GM21576 (cell line): ENCODE measurements around the gene FBXO24.

Experiments
- ATAC-seq: cut with Tn5 transposase; IDR thresholded peaks from one replicate; pipeline ENCODE4 v1.9.1; 2021; ENCODE audit warnings: mild to moderate bottlenecking, moderate library complexity; ENCODE audit not compliant: unreplicated experiment

The FBXO24 gene

DNA sequence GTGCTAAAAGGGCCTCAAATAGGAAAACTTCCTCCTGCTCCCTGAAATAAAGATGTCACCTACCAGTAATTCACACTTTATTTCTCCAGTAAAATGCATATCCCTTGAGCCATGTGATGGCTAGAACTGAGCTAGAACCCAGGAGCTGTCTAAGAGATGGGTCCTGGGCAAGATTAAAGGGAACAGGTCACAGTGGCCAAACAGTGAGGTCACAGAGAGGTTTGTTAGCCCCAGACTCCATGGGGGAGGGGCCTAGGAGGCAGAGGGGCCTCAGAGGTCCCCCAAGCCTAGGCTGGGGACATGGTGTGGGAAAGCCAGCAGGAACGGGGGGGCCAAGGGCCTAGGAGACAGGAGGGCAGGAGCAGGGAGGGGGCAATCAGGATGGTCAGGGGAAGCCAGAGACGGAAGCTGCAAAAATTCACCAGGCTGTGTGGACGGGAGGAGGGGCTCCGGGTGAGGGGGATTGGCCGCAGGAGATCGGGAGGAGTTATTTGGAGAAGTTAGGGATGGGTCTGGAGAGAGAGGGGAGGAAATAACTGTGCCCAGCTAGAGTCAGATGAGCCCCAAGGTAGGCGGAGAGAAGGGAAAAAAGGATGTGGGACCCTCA is 3.3 kb downstream of the FBXO24 start:
- no peak for ATAC-seq

DNA sequence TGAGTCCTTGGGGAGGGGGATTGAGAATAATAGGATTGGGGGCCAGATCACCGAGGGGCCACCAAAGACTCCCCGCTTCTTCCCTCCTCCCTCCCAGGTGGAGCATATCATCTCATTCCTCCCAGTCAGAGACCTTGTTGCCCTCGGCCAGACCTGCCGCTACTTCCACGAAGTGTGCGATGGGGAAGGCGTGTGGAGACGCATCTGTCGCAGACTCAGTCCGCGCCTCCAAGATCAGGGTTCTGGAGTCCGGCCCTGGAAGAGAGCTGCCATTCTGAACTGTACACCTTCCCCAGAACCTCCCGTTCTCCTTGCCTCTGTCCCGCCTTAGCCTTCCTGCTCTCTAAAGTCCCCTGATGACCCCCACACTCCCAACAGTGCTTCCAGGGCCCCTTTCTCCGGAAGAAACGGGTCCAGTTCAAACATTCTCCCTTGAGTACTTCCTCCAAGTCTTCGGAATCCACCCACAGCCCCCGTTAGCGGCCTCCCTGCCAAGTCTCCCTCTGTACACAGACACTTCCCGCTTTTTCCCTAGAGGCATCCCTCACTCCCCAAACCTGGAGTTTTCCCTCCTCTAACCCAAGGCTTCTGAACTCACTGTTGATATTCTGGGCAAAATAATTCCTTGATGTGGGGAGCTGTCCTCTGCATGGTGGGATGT is 4.1 kb downstream of the FBXO24 start:
- no peak for ATAC-seq

DNA sequence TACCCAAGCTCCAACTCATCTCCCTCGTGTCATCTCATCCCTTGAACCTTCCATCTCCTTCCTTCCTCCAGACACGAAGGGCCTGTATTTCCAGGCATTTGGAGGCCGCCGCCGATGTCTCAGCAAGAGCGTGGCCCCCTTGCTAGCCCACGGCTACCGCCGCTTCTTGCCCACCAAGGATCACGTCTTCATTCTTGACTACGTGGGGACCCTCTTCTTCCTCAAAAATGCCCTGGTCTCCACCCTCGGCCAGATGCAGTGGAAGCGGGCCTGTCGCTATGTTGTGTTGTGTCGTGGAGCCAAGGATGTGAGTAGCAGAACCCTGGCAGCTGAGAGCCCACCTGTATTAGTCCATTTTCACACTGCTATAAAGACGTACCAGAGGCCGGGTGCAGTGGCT is 5.5 kb downstream of the FBXO24 start:
- ATAC-seq = no peak

DNA sequence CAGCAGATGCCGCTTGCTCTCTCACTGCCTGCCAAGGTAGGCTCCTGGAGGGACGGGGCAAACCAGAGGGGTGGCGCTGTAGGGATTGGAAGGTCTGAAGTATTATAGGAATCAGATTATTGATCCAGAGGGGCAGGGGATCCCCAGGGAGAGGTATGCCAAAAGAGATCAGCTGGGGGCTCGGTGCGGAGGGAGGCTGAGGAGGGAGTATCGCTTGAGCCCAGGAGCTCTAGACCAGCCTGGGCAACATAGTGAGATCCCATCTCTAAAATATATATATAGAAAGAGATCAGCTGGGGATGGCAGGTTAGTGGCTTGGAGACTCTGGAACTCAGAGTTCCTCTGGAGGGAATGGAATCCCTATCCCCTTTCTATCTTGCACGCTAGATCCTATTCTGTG is 9.1 kb downstream of the FBXO24 start:
- no peak for ATAC-seq

DNA sequence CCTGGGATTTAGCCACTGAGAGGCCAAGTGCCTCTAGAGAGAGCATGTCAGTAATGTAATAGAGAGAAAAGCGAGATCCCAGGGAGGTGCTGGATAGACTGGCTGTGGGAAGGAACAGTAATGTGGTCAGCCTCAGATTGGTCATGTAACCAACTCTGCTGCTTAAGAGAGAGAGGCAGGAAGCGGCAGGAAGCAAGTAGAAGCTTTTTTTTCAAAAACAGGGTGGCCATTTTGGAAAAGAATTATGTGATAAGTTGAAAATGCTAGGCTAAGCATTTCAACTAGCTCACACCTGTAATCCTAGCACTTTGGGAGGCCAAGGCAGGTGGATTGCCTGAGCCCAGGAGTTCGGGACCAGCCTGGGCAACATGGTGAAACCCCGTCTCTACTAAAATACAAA is 12.3 kb downstream of the FBXO24 start:
- ATAC-seq = no peak

DNA sequence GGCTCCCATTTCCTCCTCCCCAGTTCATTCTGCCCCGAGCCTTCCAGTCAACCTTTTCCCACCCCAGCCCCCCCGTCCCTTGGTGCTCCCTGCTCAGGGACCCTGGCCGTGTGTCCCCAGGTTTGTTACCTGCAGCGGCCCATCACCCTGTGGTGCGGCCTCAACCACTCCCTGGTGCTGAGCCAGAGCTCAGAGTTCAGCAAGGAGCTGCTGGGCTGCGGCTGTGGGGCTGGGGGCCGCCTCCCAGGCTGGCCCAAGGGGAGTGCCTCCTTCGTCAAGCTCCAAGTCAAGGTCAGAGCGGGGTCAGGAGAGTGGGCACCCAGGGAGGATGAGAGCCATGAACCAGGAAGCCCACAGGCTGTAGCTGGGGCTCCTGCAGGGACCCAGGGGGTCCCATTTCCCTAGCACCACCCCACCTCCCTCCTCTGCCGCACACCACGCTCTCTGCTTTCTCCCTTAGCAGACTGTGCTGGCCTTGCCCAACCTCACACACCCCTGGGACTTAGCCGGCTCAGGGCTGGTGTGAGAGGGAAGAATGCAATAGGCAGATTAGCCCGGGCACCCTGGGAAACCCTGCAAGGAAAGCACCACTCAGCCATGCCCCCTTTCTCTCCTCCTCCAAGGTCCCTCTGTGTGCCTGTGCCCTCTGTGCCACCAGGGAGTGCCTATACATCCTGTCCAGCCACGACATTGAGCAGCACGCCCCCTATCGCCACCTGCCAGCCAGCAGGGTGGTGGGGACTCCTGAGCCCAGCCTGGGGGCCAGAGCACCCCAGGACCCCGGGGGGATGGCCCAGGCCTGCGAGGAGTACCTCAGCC is 14.0 kb downstream of the FBXO24 start:
- ATAC-seq = no peak

DNA sequence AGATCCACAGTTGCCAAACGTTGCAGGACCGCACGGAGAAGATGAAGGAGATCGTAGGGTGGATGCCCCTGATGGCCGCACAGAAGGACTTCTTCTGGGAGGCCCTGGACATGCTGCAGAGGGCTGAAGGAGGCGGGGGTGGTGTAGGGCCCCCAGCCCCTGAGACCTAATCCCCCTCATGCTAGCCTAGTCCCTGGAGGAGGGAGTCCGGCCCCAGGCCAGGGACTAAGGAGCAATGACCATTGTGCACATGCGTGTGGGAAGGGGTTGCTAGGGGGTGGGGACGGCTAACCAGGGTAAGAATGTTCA is 14.6 kb downstream of the FBXO24 start:
- ATAC-seq = no peak

DNA sequence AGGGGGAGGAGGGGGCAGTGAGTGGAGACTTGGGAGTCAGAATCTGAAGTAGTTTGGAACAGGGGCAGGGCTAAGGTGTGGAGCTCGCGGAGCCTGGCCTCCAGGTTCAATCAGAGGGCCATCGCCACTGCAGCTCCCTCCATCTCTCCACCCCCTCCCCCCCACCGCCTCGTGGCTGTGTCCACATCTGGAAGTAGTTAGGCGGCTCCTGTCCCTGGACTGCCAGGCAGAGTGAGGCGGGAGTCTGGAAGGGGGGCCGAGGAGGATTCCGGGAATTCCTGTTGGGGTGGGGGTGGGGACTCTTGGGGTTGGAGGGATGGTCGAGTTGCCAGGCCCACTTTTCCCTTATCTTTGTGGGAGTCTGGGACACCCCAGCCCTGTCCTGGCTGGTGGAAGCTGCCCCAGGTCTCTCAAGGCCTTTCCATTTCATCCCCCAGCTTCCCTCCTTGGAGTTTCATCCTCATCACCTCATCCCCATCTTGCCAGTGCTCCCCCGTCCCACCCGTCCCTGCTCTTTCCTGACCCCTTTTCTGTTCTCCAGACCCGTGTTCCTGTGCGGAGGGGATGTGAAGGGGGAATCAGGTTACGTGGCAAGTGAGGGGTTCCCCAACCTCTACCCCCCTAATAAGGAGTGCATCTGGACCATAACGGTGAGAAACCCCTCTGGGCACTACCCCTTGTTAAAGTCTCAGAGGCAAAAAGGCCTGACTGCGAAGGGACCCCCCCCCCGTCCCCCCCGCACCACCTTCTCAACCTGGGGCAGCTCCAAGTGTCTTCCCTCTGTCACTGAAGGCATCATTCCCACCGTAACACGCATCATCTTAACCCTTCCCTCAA is 17.0 kb downstream of the FBXO24 start:
- no peak for ATAC-seq

DNA sequence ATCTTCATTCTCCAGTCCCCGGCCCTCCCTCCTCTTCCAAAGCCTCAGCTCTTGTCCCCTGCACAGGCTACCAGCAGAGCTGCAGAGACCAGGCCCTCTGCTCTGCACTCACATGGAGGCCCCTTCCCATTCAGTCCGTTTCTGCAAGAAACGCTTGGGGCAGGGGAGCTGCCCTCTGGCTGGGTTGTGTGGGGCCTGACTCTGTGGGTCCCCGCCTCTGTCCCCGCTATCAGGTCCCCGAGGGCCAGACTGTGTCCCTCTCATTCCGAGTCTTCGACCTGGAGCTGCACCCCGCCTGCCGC is 17.5 kb downstream of the FBXO24 start:
- ATAC-seq = no peak

DNA sequence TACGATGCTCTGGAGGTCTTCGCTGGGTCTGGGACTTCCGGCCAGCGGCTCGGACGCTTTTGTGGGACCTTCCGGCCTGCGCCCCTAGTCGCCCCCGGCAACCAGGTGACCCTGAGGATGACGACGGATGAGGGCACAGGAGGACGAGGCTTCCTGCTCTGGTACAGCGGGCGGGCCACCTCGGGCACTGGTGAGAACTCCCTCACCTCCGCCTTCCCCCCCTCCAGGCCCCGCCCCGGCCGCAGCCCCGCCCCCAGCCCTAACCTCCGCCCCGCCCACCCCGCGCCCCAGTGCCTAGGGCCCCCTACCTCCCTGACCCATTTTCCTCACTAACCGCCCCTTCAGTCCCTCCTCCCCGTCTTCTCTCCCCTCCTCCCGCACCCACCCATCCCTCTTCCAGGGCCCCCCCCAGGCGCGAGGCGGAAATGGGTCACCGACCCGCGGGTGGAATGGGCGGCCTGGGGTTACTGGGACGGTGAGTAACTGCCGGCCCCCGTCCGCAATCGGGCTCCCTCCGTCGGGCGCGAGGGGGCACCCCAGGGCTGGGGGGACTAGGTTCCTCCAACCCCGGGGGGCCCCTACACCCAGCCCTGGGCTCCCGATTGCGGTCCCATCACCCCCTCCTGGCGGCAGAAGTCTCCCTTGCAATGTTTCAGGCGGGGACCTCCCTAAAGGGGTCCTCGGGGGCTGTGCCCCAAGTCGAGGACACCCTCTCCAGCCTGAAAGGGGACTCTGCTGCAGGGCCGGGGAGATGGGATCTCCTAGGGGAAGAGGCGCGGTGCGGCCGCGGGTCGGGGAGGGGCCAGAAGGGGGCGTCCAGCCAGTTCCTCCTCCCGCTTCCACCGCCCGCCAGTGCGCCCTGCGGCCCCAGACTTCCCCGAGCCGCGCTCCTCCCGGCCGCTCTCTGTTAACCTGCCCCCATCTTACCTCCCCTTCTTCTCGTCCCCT is 18.2 kb downstream of the FBXO24 start:
- no peak for ATAC-seq

DNA sequence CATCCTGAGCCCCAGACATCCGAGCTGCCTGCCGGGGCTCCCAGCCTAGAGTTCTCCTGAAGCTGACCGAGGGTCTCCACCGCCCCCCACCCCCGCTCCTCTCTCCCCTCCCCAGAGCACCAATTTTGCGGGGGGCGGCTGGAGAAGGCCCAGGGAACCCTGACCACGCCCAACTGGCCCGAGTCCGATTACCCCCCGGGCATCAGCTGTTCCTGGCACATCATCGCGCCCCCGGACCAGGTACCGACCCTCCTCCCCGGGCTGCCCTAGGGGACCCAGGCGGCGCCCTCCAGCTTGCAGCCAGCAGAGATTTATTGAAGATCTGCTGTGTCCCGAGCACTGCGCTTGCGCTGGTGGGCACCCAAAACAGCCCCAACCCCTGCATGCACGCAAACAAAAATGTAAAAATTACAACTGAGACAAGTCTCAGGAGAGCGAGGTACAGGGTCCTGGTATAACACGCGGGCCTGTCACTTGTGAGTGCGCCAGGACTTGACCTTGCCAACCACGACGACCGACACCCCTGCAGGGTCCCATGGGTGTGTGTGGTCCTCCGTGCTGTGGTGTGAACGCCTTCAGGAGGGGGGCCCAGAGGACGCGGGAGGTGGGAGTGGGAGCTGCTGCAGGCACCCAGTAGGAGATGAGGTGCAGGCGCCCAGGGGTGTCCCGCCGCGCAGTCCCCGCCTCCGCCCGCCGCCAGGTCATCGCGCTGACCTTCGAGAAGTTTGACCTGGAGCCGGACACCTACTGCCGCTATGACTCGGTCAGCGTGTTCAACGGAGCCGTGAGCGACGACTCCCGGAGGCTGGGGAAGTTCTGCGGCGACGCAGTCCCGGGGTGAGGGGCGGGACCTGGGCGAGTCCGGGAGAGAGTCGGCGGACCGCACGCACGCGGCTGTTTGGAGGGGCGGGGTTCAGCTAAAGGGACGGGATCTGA is 19.1 kb downstream of the FBXO24 start:
- ATAC-seq = no peak

DNA sequence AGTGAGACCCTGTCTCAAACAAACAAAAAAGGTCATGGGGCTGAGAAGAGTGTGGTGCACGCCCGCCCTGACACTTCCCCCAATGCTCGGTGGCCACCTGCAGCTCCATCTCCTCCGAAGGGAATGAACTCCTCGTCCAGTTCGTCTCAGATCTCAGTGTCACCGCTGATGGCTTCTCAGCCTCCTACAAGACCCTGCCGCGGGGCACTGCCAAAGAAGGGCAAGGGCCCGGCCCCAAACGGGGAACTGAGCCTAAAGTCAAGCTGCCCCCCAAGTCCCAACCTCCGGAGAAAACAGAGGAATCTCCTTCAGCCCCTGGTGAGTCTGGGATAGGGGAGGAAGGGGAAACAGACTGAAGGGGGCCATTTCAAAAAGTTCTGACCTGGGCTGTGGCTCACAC is 20.2 kb downstream of the FBXO24 start:
- ATAC-seq = no peak

DNA sequence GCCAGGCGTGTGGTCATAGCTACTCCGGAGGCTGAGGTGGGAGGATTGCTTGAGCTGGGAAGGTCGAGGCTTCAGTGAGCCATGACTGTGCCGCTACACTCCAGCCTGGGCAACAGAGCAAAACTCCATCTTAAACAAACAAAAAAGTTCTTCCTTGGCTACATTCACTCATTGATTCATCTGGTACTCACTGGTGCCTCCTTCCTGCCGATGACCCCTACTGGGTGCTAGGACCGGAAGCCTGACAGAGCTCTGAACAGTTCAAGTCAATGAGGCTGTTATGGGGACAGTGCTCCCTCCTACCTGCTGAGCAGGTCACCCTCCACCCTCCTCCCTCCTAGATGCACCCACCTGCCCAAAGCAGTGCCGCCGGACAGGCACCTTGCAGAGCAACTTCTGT is 21.0 kb downstream of the FBXO24 start:
- ATAC-seq = no peak

DNA sequence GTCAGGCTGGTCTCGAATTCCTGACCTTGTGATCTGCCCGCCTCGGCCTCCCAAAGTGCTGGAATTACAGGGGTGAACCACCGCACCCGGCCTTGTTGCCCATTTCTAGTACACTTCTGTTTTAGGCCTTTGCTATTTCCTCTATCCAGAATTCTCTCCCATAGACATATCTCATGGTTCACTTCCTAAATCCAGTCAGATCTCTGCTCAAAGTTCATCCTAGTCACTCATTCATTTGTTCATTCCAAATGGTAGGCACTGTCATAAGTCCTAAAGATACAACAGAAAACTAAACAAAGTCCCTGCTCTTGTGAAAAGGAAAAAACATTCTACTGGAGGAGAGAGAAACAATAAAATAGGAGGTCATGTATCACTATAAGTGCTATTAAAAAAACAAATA is 23.8 kb downstream of the FBXO24 start:
- no peak for ATAC-seq

DNA sequence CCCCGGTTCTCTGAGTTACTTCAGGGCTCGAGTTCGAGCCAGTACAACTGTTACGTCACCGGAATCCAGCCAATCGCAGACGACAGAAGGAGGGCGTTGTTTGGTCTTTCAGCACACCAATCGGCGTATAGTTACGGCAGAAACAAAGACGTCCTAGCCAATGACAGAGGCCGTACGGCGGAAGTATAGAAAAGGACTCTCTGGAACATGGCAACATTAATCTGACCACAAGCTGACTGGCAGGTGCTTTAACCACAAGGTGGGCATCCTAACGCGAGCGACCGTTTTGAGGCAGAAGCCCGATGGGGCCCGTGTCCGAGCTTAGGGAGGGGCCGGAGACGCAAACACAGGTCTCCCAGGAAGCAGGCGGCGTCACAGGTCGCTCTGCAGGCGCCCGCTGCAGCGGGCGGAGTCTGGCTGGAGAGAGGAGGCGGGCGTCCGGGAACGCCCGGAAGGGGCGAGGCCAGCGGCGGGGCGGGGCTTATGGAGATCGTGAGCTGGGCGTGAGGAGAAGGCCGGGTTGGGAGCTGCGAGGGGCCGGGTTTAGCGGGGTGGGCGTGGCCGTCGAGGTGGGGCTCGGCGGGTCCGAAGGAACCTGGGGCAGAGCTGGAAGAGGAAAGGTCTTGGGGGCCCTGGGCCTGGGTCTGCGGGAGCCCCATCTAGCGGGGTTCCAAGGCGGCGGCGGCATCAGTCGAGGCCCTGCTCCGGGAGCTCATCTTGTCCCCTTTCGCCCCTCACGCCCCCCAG is 26.0 kb downstream of the FBXO24 start, which contains the start of gene MOSPD3:
MOSPD3 (plus strand) TSS at position 558 of the 747 bp plus-strand sequence. CDS start 252 bp downstream, outside the sequence.
- peak; percentile 92 for ATAC-seq

DNA sequence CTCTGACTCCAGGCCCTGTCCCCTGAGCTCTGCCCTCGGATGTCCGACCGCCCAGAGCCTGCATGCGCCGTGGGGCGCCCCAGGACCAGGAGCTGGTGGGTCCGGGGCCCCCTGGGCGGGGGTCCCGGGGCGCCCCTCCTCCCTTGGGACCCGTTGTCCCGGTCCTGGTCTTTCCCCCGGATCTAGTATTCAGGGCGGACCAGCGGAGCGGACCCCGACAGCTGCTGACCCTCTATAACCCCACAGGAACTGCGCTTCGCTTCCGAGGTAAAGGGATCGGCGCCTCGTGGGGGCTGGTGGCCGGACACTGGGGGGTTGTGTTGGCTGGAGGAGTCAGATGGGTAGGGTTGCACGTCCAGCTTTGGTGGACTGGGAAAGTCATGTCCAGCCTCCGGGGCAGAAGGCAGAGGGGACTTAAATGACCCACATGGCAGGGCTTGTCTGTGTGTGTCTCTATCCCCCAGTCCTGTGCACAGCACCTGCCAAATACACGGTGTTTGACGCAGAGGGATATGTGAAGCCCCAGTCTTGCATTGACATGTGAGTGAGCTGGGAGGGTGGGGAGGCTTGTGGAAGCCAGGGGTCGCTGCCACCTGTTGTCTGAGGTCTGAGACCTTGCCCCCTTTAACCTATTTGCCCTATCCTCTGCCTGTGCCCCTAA is 26.7 kb downstream of the FBXO24 start:
- no peak for ATAC-seq

DNA sequence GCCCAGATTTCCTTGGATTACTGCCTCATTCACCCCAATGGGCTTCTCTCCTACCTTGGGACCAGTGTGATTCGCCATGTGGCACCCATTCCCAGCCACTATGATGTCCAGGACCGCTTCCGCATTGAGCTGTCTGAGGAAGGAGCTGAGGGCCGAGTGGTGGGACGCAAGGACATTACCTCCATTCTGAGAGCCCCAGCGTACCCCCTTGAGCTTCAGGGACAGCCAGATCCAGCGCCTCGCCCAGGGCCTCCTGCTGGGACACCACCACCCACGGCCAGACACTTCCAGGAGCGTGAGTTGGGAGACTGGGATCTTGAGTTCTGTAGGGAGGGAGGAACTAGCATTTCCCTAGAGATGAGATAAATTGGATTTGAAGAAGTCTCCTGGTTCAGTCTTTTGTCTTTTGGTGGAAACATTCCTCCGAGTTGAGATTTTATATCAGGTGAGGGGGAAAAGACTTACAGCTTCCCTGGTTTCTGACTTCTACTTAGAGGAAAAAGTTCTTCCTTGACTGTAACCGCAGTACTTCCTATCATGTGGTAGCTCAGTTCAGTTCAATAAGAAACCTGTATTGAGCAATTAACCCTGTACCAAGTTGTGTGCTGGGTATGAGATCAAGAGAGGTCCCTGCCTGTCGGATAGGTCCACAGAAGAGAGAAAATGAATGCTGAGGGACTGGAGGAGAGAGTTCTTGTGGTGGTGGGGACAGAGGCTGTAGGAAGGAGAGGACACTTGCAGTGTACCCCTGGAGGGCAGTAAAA is 27.5 kb downstream of the FBXO24 start:
- no peak for ATAC-seq
